HUDEP-2 (cell line): ENCODE results near the gene SDK2.
A peak's percentile ranks its signal among the peaks of the same experiment; 100 is the strongest.

ENCODE experiments used
- DNase-seq, 76 experiments: peaks; one replicate each; lab custom pipeline; 2025; ENCODE audit not compliant: unreplicated experiment in 76 of 76; lab: John Stamatoyannopoulos, UW

SDK2 gene

DNA sequence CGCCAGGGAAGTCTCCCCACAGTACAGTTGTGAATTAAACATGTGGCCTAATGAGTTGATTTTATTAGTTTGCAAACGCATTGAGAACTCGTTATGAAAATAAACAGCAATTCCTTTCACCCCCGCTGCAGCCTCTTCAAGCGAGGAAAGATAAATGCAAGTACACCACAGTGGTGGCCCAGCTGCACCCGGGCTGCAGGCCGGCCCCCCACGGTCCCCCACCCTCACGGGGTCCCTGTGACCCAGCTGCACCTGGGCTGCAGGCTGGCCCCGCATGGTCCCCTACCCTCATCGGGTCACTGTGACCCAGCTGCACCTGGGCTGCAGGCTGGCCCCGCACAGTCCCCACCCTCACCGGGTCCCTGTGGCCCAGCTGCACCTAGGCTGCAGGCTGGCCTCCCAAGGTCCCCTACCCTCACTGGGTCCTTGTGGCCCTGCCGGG, 32.2 kb downstream of the SDK2 start:
- no peak for DNase-seq

DNA sequence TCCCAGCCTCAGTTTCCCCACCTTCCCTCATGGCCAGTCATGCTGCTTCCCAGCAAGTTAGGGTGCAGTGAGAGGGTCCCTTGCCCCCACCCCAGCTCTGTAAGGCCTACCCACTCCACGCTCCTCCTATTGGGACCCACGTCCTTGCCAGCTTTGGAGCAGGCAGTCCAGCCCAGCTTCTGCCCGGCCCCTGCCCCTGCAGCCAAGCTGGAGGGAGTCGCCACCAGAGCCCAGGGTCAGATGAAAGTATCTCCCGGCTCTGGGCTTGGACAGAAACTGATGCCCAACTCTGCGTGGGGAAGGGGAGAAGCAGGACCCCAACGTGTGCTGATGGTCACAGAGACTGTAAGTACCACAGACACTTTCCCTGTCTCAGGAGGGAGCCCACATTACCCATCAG, 32.6 kb downstream of the SDK2 start:
- no peak for DNase-seq

DNA sequence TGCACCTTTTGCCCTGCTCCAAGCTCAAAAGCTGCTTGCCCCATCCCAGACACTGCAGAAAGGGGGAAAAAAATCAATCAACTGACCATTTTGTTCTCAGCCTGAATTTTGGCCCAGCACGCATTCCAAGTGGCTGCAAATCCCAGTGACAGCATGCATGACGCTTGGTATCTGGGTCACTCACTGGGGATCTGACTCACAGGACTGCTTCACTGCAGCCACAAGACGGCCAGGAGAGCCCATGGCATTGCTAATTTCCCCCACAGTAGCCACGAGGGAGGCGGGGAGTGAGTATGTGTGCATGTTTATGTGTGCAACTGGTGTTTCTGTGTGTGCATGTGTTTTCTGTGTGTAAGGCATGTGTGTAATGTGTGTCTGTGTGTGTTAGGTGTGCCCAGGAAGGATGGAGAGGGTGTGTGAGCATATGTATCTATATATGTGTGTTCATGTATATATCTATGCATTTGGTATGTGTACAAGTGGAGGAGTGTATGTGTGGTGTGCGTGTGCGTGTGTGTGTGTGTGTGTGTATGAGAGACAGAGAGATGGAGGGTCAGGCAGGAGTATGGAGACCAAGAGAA, 33.8 kb downstream of the SDK2 start:
- no peak for DNase-seq

DNA sequence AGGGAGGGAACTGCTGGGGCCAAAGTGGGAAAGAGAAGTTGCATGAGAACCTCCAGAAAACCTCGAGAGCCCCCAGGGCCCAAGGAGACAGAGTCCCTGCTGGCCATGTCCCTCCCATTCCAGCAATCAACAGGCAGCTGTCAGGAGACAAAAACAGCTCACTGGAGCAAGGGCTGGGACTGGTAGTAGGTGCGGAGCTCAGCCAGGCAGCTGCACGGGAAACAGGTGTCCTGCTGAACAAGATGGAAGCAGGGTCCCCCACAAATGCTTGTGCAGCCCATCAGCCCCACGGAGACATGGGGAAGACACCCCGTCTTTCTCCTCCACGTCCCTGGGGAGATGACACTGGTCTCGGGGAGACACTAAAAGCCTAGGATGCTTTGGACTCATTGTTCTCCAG, 34.5 kb downstream of the SDK2 start:
- no peak for DNase-seq

- no peak for DNase-seq
Measured at GRCh38 chr17:73609060-73609459, 35.2 kb downstream of the SDK2 start.

DNA sequence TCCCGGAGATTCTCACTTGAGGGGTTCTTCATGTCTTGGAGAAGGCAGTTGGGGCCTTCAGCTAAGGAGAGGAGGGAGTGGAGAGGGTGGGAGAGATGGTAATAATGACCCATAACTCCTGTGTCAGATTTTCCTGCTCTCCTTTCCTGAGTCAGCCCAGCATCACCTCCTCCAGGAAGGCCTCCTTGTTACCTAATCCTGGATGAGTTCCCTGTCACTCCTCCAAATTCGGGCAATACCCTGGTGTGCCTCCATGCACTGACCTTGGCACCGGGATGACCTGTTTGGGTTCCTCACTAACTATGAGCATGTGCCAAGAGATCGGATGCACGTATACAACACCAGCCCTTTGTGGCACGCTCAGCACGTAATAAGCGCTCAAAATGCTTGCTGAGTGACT, 38.8 kb downstream of the SDK2 start:
- DNase-seq: no peak

DNA sequence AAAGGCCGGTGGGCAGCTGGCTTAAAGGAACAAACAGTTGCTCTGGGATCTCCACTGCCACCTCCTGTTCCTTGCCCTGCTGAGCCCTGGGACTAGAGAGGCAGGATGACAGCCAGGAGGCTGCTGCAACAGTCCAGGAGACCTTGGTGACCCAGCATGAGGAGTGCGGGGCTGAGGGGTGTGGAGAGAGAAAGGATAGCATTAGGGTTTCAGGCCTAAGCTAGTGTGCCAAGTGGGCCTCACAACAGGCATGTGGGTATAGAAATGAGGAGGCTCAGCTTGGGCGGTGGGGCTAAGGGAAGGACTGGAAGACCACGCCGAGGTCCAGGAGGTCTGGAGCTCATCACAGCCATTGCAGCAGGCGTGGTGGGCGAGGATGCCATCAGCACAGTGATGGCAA, 39.8 kb downstream of the SDK2 start:
- DNase-seq: no peak

GRCh38 chr17:73603971-73604370, 40.3 kb downstream of the SDK2 start:
- no peak for DNase-seq

GRCh38 chr17:73600103-73600871, 44.0 kb downstream of the SDK2 start:
- DNase-seq: no peak

GRCh38 chr17:73599599-73599998, 44.6 kb downstream of the SDK2 start:
- DNase-seq: no peak

DNA sequence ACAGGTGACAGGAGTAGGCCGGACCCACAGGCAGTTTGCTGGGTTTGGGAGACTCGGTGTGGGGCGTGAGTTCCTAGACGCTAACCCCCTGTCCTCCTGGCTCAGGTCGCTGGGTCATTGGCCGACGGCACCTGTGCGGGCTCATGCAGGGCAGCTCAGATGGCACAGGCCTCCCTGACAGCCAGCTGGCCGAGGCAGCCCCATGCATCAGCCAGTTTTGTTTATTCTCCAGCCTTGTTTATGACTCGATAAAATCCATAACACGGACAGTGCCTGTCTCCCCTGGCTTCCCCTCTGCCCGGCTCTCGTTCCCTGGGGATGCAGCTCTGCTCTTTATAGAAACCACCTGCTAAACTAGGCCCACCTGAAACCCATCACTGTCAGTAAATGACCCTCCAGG, 46.0 kb downstream of the SDK2 start:
- no peak for DNase-seq

DNA sequence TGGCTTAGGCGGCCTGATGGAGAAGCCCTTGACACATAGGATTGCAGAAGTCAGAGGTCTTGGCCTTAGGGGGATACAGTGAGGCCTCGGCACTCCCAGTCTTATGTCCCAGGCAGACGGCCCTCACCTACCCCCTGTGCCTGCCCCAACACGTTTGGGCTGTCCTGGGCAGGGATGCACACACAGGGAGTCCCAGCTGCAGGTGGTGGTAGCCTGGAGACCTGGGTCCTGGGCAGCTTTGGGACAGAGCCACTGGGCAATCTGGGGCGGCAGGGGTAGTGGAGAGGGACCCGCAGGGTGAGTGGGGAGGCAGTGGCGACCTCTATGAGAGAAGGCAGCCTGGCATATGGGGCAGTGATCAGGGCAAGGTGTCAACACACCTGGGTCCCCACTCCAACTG, 48.3 kb downstream of the SDK2 start:
- DNase-seq: no peak

GRCh38 chr17:73595479-73595878, 48.8 kb downstream of the SDK2 start:
- DNase-seq: peak in 4 of 76 experiments; percentile 1 to 24 (median 12)

GRCh38 chr17:73595068-73595467, 49.2 kb downstream of the SDK2 start:
- DNase-seq: no peak

DNA sequence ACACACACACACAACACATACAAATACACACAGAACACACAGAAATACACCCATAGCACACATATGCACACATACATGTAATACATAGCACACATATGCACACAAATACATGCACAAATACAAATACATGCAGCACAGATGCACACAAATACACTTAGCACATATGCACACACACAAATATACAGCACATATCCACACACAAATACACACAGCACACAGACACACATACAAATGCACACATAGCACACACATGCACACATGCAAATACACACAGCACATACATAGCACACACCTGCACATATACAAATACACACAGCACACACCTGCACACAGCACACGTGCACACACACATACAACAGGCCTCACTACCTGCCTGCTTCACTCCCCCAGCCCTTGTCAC, 49.6 kb downstream of the SDK2 start:
- DNase-seq: no peak

DNA sequence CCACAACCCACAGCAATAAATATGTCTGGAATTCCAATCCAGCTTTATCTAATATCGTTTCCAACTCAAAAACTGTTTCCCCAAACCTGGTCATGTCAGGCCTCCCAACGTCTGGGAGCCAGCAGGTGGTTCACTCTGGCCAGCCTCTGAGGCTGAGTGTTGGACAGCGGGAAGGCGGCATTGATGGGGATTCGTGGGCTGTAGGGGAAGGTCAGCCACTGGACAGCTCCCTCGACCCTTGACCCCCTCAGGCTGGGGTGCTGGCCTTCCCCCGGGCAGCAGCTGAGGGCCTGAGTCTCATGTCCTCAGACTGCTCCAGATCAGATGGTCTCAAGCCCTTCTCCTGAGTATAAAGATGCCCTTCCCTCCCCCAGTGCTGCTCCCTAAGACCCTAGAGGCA, 50.2 kb downstream of the SDK2 start:
- no peak for DNase-seq

GRCh38 chr17:73593249-73593965, 50.8 kb downstream of the SDK2 start:
- no peak for DNase-seq

- no peak for DNase-seq
Measured at GRCh38 chr17:73592501-73592961, 51.7 kb downstream of the SDK2 start.

DNA sequence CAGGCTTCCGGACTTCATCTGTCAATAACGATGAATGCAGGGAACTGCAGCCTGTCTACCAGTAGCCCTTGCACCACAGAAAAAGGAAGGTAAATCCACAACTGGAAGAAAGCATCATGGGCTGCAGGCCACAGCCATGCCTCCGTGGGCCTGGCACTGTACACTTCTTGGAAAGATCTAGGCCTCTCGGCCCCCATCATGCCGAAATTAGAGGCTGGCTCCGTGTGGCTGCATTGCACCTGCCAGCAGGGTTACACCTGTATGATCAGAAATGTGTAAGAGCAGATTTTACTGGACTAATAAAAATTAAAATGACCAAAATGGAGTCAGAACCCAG, 52.2 kb downstream of the SDK2 start:
- no peak for DNase-seq

DNA sequence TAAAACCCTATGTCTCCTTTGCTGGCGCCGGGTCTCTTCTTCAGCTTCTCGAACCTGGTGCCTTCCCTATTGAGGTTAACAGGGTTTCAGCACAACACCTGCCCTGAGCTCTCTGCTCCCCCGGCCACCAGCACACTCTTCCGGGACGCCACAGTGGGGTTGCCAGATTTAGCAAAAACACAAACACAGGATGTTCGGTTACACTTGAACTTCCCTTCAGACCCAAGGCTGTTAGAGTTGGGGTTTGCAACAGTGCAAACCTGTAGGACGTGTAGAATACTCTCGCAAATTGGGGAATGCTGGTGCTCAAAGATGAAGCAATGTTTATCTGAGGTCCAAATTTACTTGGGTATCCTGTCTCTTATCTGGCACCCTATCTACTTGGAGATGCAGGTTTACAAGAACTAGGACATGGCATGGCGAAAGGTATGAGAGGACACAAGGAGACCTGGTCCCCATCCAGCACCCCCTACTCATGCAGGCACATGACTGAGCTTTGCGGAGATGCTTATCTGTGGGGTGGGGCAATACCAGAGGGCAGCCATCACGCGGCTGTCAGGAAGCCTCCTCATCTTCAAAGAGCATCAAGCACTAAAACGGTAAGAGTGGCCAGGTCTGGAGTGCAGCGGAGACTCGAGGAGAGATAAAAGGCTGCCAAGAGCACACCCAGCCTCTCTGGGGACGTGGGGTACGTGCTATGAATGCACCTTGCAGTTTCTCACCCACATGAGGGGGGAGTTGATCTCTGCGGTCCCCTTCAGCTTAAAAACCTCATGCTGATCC, 52.8 kb downstream of the SDK2 start:
- no peak for DNase-seq

DNA sequence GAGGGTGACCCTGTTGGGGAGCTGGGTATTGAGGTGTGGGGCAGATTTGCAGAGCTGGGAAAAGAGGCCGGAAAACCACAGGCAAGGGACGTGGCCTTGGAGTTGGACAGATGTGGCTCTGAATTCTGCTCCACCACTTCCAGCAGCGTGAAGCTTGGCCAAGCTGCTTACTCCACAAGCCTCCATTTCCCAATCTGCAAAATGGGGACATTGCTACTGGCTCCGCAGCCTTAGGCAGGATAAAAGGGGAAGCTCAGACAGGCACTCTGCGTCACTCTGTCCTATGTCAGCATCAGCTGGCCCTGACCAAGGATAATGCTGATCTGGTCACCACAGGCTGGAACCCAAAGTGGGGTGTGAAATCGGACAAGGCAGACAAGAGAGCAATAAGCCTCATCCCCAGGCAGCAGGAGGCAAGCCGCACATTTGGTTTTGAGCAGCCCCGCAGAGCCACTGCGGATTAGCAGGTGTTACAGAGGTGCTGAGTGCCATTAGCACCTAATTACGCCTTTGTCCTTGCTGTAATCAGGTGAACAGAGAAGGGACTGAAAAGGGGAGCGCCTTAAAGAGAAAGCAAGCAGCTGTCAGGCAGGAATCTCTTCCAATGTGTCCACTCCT, 54.8 kb downstream of the SDK2 start:
- no peak for DNase-seq
